C4-2B (cell line): ENCODE data around the gene METAP2.

Source experiments
- CTCF ChIP-seq: fragments of 450-650 bp; conservative IDR thresholded peaks from 2 replicates; pipeline ENCODE4 v1.5.1; 2017; ENCODE audit warnings: mild to moderate bottlenecking
- ZFX ChIP-seq: fragments of 450-650 bp; IDR thresholded peaks from 2 replicates; pipeline ENCODE4 v1.6.1; 2017

GRCh38 chr12:95546491-95546813 is 72.5 kb downstream of the METAP2 start:
- no peak for TF ChIP-seq CTCF
- no peak for TF ChIP-seq ZFX
